HepG2 (cell line): Measurements from ENCODE around the gene TMTC2. TPM values are rescaled to one million over a fixed set of nuclear protein-coding genes. Genes with fewer than 3 reads are reported as not detected.
A peak's percentile ranks its signal among the peaks of the same experiment; 100 is the strongest.

Experiments
- DRAP1 ChIP-seq: IDR thresholded peaks from 2 replicates; pipeline ENCODE4 v1.6.1; 2016; ENCODE audit warnings: missing genetic modification reagents, missing compliant biosample characterization
- FOXK1 ChIP-seq: sonication (generic); formaldehyde crosslinking; IDR thresholded peaks from 2 replicates; pipeline ENCODE4 v1.4.0; 2020; ENCODE audit warnings: low read depth, missing genetic modification reagents, borderline replicate concordance
- HBP1 ChIP-seq: IDR thresholded peaks from 2 replicates; pipeline ENCODE4 v1.6.1; 2016; ENCODE audit warnings: low read depth, control low read depth
- HDAC2 ChIP-seq: sonication (generic); formaldehyde crosslinking; IDR thresholded peaks from 2 replicates; pipeline ENCODE4 v1.4.0; 2020; ENCODE audit warnings: missing genetic modification reagents
- KDM2A ChIP-seq: sonication (generic); formaldehyde crosslinking; IDR thresholded peaks from 2 replicates; pipeline ENCODE4 v1.4.0; 2020; ENCODE audit warnings: low read depth, missing genetic modification reagents, borderline replicate concordance
- MIER2 ChIP-seq: IDR thresholded peaks from 2 replicates; pipeline ENCODE4 v1.6.1; 2016; ENCODE audit warnings: missing biosample characterization, missing genetic modification reagents
- MIER3 ChIP-seq: IDR thresholded peaks from 2 replicates; pipeline ENCODE4 v1.6.1; 2016; ENCODE audit warnings: missing compliant biosample characterization, borderline replicate concordance
- NCOA2 ChIP-seq: sonication (generic); formaldehyde crosslinking; IDR thresholded peaks from 2 replicates; pipeline ENCODE4 v1.8.0; 2022; ENCODE audit warnings: inconsistent platforms
- NFRKB ChIP-seq: fragments of 450-650 bp; IDR thresholded peaks from 2 replicates; pipeline ENCODE4 v1.6.1; 2017
- SCMH1 ChIP-seq: sonication (generic); formaldehyde crosslinking; IDR thresholded peaks from 2 replicates; pipeline ENCODE4 v1.9.0; 2021; ENCODE audit warnings: missing genetic modification reagents, mild to moderate bottlenecking, borderline replicate concordance
- SMC3 ChIP-seq: IDR thresholded peaks from 2 replicates; pipeline ENCODE4 v1.6.1; 2011; ENCODE audit warnings: low read length, improper control_type of control experiment
- SP5 ChIP-seq: IDR thresholded peaks from 2 replicates; pipeline ENCODE4 v1.6.1; 2016; ENCODE audit warnings: low read depth, borderline replicate concordance
- TCF12 ChIP-seq, 2 experiments: fragments of 450-650 bp in 1 of 2; sonication (generic) in 1 of 2; formaldehyde crosslinking in 1 of 2; IDR thresholded peaks; 2 replicates each; pipeline versions ENCODE4 v1.6.1 to v1.8.0; 2017 to 2022; ENCODE audit warnings: antibody characterized with exemption in 1 of 2, mild to moderate bottlenecking in 1 of 2, missing genetic modification reagents in 1 of 2, moderate library complexity in 1 of 2
- THAP11 ChIP-seq: IDR thresholded peaks from 2 replicates; pipeline ENCODE4 v1.6.1; 2016; ENCODE audit warnings: missing biosample characterization, missing genetic modification reagents
- WIZ ChIP-seq: sonication (generic); formaldehyde crosslinking; IDR thresholded peaks from 2 replicates; pipeline ENCODE4 v1.5.1; 2020; ENCODE audit warnings: mild to moderate bottlenecking, missing genetic modification reagents
- YEATS4 ChIP-seq: sonication (generic); formaldehyde crosslinking; IDR thresholded peaks from 2 replicates; pipeline ENCODE4 v1.4.0; 2020; ENCODE audit warnings: missing genetic modification reagents, borderline replicate concordance
- ZNF230 ChIP-seq: sonication (generic); formaldehyde crosslinking; IDR thresholded peaks from 2 replicates; pipeline ENCODE4 v1.4.0; 2020; ENCODE audit warnings: mild to moderate bottlenecking, missing genetic modification reagents
- ZNF264 ChIP-seq: sonication (generic); formaldehyde crosslinking; IDR thresholded peaks from 2 replicates; pipeline ENCODE4 v1.4.0; 2020; ENCODE audit warnings: missing genetic modification reagents
- ZNF317 ChIP-seq: sonication (generic); formaldehyde crosslinking; IDR thresholded peaks from 2 replicates; pipeline ENCODE4 v1.5.0; 2020; ENCODE audit warnings: mild to moderate bottlenecking, missing genetic modification reagents
- ZNF34 ChIP-seq: sonication (generic); formaldehyde crosslinking; IDR thresholded peaks from 2 replicates; pipeline ENCODE4 v1.4.0; 2020; ENCODE audit warnings: mild to moderate bottlenecking, missing genetic modification reagents, borderline replicate concordance
- ZNF616 ChIP-seq: sonication (generic); formaldehyde crosslinking; IDR thresholded peaks from 2 replicates; pipeline ENCODE4 v1.5.0; 2020; ENCODE audit warnings: low read depth, mild to moderate bottlenecking, missing genetic modification reagents
- polyA plus RNA-seq, 8 experiments: library from polyadenylated mRNA; depleted of rRNA in 3 of 8; stranded (reverse) in 7 of 8; unstranded in 1 of 8; fragments of >200 nt; fragmentation: Illumina TruSeq in 4 of 8; extraction: Trizol in 4 of 8; gene quantifications; 2 replicates each; pipeline versions ENCODE4 v1.2.1 to v1.2.3, GENCODE V29; 2011 to 2016; ENCODE audit warnings: low read depth in 4 of 8, missing spikeins in 1 of 8, mixed read lengths in 1 of 8; ENCODE audit not compliant: insufficient read depth in 1 of 8
- total RNA-seq, 5 experiments: library from RNA; depleted of rRNA; stranded (reverse); fragments of >200 nt; fragmentation: Illumina TruSeq; extraction: Trizol; gene quantifications; 2 replicates each; pipeline ENCODE4 v1.2.3, GENCODE V29; 2016; ENCODE audit warnings: low read depth in 1 of 5
- TF ChIP-seq, protein P1 (sequence below): sonication (generic); formaldehyde crosslinking; IDR thresholded peaks from 2 replicates; pipeline ENCODE4 v1.8.1; 2023; ENCODE audit warnings: mild to moderate bottlenecking, missing genetic modification reagents, borderline replicate concordance
- TF ChIP-seq, protein P2 (sequence below): sonication (generic); formaldehyde crosslinking; IDR thresholded peaks from 2 replicates; pipeline ENCODE4 v1.5.1; 2020; ENCODE audit warnings: mild to moderate bottlenecking, moderate library complexity, missing genetic modification reagents
- TF ChIP-seq, protein P3 (sequence below): sonication (generic); formaldehyde crosslinking; IDR thresholded peaks from 2 replicates; pipeline ENCODE4 v1.5.0; 2020; ENCODE audit warnings: missing genetic modification reagents
- TF ChIP-seq, protein P4 (sequence below): sonication (generic); formaldehyde crosslinking; IDR thresholded peaks from 2 replicates; pipeline ENCODE4 v1.5.0; 2020; ENCODE audit warnings: mild to moderate bottlenecking, missing genetic modification reagents

TMTC2 gene
- total and polyA plus RNA-seq, 2 of the 13 experiments (the other 11 are each of a cell fraction or from before 2014, with no cell fraction given), result 0.55 to 0.63 TPM

GRCh38 chr12:82685790-82686167, 927 bp upstream of the TMTC2 start (continued):
- TF ChIP-seq FOXK1 (CRISPR knock-in tag) (peak; percentile 73; the same call in 1 of the 2 replicates), ZNF230 (CRISPR knock-in tag) (no peak), ZNF34 (CRISPR knock-in tag) (no peak), SMC3 (peak; percentile 61), MIER2 (CRISPR knock-in tag) (peak; percentile 61; the same call in 1 of the 2 replicates), SCMH1 (CRISPR knock-in tag) (no peak), WIZ (CRISPR knock-in tag) (no peak), THAP11 (CRISPR knock-in tag) (peak; percentile 49; the same call in 1 of the 2 replicates), KDM2A (CRISPR knock-in tag) (peak; percentile 78), NFRKB (no peak), DRAP1 (CRISPR knock-in tag) (0 out of 2 replicates have a peak, but pooled peaks have one; percentile 50), YEATS4 (CRISPR knock-in tag) (peak; percentile 36; the same call in 1 of the 2 replicates), MIER3 (CRISPR knock-in tag) (peak; percentile 79; the same call in 1 of the 2 replicates), ZNF264 (CRISPR knock-in tag) (no peak), ZNF317 (CRISPR knock-in tag) (0 out of 2 replicates have a peak, but pooled peaks have one; percentile 45), ZNF616 (no peak), NCOA2 (CRISPR knock-in tag) (peak; percentile 40; the same call in 1 of the 2 replicates), SP5 (CRISPR knock-in tag) (peak; percentile 44; the same call in 1 of the 2 replicates), HDAC2 (CRISPR knock-in tag) (peak; percentile 55; the same call in 1 of the 2 replicates), TCF12 (IDR thresholded peaks at IDR 0.05) (no peak), TCF12 (CRISPR knock-in tag; IDR thresholded peaks at IDR 0.05) (no peak), HBP1 (CRISPR knock-in tag) (no peak)
- TF ChIP-seq, protein P1, sequence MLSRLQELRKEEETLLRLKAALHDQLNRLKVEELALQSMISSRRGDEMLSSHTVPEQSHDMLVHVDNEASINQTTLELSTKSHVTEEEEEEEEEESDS (CRISPR knock-in tag), result no peak
- TF ChIP-seq, protein P2, sequence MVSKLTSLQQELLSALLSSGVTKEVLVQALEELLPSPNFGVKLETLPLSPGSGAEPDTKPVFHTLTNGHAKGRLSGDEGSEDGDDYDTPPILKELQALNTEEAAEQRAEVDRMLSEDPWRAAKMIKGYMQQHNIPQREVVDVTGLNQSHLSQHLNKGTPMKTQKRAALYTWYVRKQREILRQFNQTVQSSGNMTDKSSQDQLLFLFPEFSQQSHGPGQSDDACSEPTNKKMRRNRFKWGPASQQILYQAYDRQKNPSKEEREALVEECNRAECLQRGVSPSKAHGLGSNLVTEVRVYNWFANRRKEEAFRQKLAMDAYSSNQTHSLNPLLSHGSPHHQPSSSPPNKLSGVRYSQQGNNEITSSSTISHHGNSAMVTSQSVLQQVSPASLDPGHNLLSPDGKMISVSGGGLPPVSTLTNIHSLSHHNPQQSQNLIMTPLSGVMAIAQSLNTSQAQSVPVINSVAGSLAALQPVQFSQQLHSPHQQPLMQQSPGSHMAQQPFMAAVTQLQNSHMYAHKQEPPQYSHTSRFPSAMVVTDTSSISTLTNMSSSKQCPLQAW (CRISPR knock-in tag), result peak; percentile 49; the same call in 1 of the 2 replicates
- TF ChIP-seq, protein P3, sequence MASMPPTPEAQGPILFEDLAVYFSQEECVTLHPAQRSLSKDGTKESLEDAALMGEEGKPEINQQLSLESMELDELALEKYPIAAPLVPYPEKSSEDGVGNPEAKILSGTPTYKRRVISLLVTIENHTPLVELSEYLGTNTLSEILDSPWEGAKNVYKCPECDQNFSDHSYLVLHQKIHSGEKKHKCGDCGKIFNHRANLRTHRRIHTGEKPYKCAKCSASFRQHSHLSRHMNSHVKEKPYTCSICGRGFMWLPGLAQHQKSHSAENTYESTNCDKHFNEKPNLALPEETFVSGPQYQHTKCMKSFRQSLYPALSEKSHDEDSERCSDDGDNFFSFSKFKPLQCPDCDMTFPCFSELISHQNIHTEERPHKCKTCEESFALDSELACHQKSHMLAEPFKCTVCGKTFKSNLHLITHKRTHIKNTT (CRISPR knock-in tag), result no peak
- TF ChIP-seq, protein P4, sequence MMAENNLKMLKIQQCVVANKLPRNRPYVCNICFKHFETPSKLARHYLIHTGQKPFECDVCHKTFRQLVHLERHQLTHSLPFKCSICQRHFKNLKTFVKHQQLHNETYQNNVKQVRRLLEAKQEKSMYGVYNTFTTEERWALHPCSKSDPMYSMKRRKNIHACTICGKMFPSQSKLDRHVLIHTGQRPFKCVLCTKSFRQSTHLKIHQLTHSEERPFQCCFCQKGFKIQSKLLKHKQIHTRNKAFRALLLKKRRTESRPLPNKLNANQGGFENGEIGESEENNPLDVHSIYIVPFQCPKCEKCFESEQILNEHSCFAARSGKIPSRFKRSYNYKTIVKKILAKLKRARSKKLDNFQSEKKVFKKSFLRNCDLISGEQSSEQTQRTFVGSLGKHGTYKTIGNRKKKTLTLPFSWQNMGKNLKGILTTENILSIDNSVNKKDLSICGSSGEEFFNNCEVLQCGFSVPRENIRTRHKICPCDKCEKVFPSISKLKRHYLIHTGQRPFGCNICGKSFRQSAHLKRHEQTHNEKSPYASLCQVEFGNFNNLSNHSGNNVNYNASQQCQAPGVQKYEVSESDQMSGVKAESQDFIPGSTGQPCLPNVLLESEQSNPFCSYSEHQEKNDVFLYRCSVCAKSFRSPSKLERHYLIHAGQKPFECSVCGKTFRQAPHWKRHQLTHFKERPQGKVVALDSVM (CRISPR knock-in tag), result no peak
